Measurements from ENCODE around the gene KCNJ6. TPM values are rescaled to one million over a fixed set of nuclear protein-coding genes. Genes with fewer than 3 reads are reported as not detected.

Gene KCNJ6
- total and polyA plus RNA-seq, 2 of the 8 experiments (the other 6 are each of a cell fraction or from before 2014, with no cell fraction given) = 0.51 to 1.2 TPM

DNA sequence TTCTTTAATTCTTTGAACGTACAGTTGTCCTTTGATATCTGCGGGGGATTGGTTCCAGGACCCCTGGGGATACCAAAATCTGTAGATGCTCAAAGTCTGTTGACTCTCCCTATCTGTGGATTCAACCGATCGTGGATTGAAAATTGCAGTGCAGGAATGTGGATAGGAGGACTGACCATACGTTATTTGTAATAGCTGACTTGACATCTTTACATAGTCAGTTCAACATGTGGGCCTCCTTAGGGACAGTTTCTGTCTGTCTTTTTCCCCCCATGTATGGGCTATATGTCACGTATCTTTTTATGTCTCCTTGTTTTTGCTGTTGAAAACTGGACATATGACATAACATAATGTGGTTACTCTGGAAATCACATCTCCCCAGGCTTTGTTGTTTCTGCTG is 344.8 kb downstream of the KCNJ6 start (continued):
- no peak for TF ChIP-seq CHD7 (IDR thresholded peaks at IDR 0.05; ENCODE audit: insufficient replicate concordance, low read length)
- TF ChIP-seq BACH1 (IDR thresholded peaks at IDR 0.05; ENCODE audit: low read length) = no peak
- no peak for TF ChIP-seq JUND (IDR thresholded peaks at IDR 0.05; ENCODE audit: low read length)
- no peak for TF ChIP-seq JUN (IDR thresholded peaks at IDR 0.05; ENCODE audit: low read depth, low read length)
- TF ChIP-seq SIN3A (conservative IDR thresholded peaks at IDR 0.05 in 1 of 2, IDR thresholded peaks at IDR 0.05 in 1 of 2; ENCODE audit: low read depth in 1 of 2, low read length in 2 of 2) = no peak
- TF ChIP-seq MAFK (IDR thresholded peaks at IDR 0.05; ENCODE audit: low read depth, low read length) = no peak
- no peak for TF ChIP-seq CTBP2 (IDR thresholded peaks at IDR 0.05; ENCODE audit: borderline replicate concordance, insufficient read depth, insufficient read length, low read length)
- no peak for TF ChIP-seq TBP (IDR thresholded peaks at IDR 0.05; ENCODE audit: low read depth, low read length)
- no peak for TF ChIP-seq SP4 (IDR thresholded peaks at IDR 0.05; ENCODE audit: low read length)
- TF ChIP-seq RXRA (IDR thresholded peaks at IDR 0.05; ENCODE audit: insufficient read depth, low read depth, low read length) = no peak
- no peak for TF ChIP-seq CBX5 (IDR thresholded peaks at IDR 0.05; ENCODE audit: low read depth, low read length)
- no peak for TF ChIP-seq ZNF274 (IDR thresholded peaks at IDR 0.05; ENCODE audit: borderline replicate concordance, extremely low read depth, low read length)
- no peak for TF ChIP-seq CHD1 (IDR thresholded peaks at IDR 0.05; ENCODE audit: low read depth, low read length)
